ENCODE measurements around the gene CCDC15. TPM values are rescaled to one million over a fixed set of nuclear protein-coding genes. Genes with fewer than 3 reads are reported as not detected.

The CCDC15 gene
- total and polyA plus RNA-seq, 2 donors (not counting 1 experiment from before 2014, with no cell fraction given): 0.31 to 1.8 TPM

- TF ChIP-seq EZH2 (IDR thresholded peaks at IDR 0.05; ENCODE audit: borderline replicate concordance, insufficient read depth, low read depth, low read length, poor library complexity, severe bottlenecking): no peak
- TF ChIP-seq, protein P1, sequence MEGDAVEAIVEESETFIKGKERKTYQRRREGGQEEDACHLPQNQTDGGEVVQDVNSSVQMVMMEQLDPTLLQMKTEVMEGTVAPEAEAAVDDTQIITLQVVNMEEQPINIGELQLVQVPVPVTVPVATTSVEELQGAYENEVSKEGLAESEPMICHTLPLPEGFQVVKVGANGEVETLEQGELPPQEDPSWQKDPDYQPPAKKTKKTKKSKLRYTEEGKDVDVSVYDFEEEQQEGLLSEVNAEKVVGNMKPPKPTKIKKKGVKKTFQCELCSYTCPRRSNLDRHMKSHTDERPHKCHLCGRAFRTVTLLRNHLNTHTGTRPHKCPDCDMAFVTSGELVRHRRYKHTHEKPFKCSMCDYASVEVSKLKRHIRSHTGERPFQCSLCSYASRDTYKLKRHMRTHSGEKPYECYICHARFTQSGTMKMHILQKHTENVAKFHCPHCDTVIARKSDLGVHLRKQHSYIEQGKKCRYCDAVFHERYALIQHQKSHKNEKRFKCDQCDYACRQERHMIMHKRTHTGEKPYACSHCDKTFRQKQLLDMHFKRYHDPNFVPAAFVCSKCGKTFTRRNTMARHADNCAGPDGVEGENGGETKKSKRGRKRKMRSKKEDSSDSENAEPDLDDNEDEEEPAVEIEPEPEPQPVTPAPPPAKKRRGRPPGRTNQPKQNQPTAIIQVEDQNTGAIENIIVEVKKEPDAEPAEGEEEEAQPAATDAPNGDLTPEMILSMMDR (IDR thresholded peaks at IDR 0.05): no peak
- H3K4me3 ChIP-seq (ENCODE audit: control extremely low read depth in 1 of 5, extremely low read depth in 1 of 5, insufficient read depth in 1 of 5, low read depth in 2 of 5, low read length in 4 of 5): no peak overlapping the region
- no peaks in the 10 kb centered on the region for H3K36me3 ChIP-seq (replicated peaks in 1 of 2; ENCODE audit: control extremely low read depth in 1 of 2, control insufficient read depth in 1 of 2, extremely low read depth in 1 of 2, insufficient read depth in 2 of 2, low read length in 1 of 2)
- DNase-seq: peak; percentile 60
- ChIA-PET CTCF (interaction anchor here (0.7 to 2.0 kb wide), 6 partner anchors 11 to 120 kb away, joined by 3 to 9 read pairs (median 3); partner anchors contain the start of genes CCDC15, SLC37A2 and TMEM218), POLR2A (no interaction called here)
- Mint-ChIP-seq H3K9me3 (ENCODE audit: insufficient read depth) (no peaks in the 10 kb centered on the region), H3K4me3 (peak overlapping the region; percentile 64), H3K27me3 (no peaks in the 10 kb centered on the region), H3K4me1 (peaks cover 54% of the 10 kb centered on the region), H3K27ac (peak overlapping the region; percentile 75)
- no peak overlapping the region for H2AFZ ChIP-seq (ENCODE audit: insufficient read depth, low read depth, low read length, poor library complexity, severe bottlenecking)
- intact Hi-C loops (cut with micrococcal nuclease): loop anchor here (10.0 kb wide), 1 partner anchor 491 kb away; the partner anchor contains the start of gene EI24
- 83% methylated on average over 16 of the region's 19 CpGs for WGBS (ENCODE audit: insufficient coverage)
- no peak for ATAC-seq (ENCODE audit: low read depth)
- H3K27ac ChIP-seq (ENCODE audit: low read length in 2 of 2): no peak overlapping the region
- peak overlapping the region; percentile 61 for H3K4me2 ChIP-seq (replicated peaks; ENCODE audit: low read depth, low read length, poor library complexity, severe bottlenecking)
- H3K9ac ChIP-seq (ENCODE audit: low read length): no peak overlapping the region
- peaks cover 47 to 59% of the 10 kb centered on the region in 2 donors for H3K4me1 ChIP-seq (ENCODE audit: control insufficient read depth in 2 of 2, insufficient read depth in 2 of 2, low read length in 2 of 2)
- no peaks in the 10 kb centered on the region for H3K27me3 ChIP-seq (replicated peaks in 1 of 4; ENCODE audit: control extremely low read depth in 1 of 4, control insufficient read depth in 3 of 4, insufficient read depth in 4 of 4, low read length in 3 of 4)
- H3K9me3 ChIP-seq (ENCODE audit: control extremely low read depth in 1 of 3, control insufficient read depth in 2 of 3, insufficient read depth in 1 of 3, low read length in 2 of 3): peaks cover 0 to 16% (median 0%) of the 10 kb centered on the region in 3 donors
- no peaks in the 10 kb centered on the region for H3K79me2 ChIP-seq (ENCODE audit: control insufficient read depth, insufficient read depth, low read length)
- no peaks in the 10 kb centered on the region for H4K20me1 ChIP-seq (ENCODE audit: control insufficient read depth, insufficient read depth, low read length, poor library complexity, severe bottlenecking)
These were observed 119.8 kb downstream of the CCDC15 start for GRCh38 chr11:125073616-125074483.

Data from B cell (primary cell).